Measurements from ENCODE around the gene LRRC36.
A peak's percentile ranks its signal among the peaks of the same experiment; 100 is the strongest.
"Not testable (repeated sequence)": the region's sequence is repeated elsewhere in the genome, so short reads cannot be mapped to it uniquely, and the experiment has no call there.

Gene LRRC36

DNA sequence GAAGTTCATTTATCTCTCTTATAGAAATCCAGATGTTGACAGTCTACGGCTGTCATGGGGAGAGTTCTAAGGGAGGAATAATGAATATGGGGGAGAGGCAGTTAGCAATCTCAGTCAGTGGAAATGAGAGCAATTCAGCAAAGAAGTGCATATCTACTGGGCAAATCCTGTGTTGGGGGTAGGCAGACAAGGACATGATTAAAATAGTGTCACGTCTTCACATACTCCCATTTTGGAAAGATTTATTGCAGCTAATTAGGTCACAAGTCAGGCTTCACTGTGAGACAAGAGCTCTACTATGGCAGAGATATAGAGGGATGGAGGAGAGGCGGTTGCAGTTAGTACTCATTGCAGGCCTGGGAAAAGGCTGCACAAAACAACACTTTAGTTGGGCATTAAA, 29.8 kb downstream of the LRRC36 start:
- TF ChIP-seq, protein P1, sequence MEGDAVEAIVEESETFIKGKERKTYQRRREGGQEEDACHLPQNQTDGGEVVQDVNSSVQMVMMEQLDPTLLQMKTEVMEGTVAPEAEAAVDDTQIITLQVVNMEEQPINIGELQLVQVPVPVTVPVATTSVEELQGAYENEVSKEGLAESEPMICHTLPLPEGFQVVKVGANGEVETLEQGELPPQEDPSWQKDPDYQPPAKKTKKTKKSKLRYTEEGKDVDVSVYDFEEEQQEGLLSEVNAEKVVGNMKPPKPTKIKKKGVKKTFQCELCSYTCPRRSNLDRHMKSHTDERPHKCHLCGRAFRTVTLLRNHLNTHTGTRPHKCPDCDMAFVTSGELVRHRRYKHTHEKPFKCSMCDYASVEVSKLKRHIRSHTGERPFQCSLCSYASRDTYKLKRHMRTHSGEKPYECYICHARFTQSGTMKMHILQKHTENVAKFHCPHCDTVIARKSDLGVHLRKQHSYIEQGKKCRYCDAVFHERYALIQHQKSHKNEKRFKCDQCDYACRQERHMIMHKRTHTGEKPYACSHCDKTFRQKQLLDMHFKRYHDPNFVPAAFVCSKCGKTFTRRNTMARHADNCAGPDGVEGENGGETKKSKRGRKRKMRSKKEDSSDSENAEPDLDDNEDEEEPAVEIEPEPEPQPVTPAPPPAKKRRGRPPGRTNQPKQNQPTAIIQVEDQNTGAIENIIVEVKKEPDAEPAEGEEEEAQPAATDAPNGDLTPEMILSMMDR (conservative IDR thresholded peaks at IDR 0.05; ENCODE audit: control insufficient read depth, insufficient read depth, low read depth, low read length): no peak
- H3K4me3 ChIP-seq (ENCODE audit: control insufficient read depth, low read depth, low read length): no peak overlapping the region
- no peak for DNase-seq (ENCODE audit: low read depth)

DNA sequence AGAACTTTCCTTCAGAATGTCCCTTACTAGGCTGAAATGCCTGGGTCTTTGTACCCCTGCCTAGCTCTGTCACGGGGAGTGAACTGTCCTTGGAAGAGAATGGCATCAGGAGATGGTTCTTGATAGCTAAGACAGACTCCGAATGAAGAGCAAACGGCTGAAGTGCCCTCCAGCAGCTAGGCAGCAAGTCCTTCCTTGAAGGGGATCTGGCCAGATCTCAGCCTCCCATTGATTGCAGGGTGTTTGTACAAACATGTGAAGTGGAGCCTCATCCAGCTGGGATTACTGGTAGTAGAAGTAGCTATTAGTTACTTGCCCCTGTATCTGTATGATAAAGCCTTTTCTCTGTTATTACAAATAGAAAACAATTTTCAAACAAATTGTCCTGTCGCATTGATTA, 30.9 kb downstream of the LRRC36 start:
- TF ChIP-seq, protein P1 (conservative IDR thresholded peaks at IDR 0.05; ENCODE audit: control insufficient read depth, insufficient read depth, low read depth, low read length): no peak
- DNase-seq (ENCODE audit: low read depth): no peak
- H3K4me3 ChIP-seq (ENCODE audit: control insufficient read depth, low read depth, low read length): no peak overlapping the region

DNA sequence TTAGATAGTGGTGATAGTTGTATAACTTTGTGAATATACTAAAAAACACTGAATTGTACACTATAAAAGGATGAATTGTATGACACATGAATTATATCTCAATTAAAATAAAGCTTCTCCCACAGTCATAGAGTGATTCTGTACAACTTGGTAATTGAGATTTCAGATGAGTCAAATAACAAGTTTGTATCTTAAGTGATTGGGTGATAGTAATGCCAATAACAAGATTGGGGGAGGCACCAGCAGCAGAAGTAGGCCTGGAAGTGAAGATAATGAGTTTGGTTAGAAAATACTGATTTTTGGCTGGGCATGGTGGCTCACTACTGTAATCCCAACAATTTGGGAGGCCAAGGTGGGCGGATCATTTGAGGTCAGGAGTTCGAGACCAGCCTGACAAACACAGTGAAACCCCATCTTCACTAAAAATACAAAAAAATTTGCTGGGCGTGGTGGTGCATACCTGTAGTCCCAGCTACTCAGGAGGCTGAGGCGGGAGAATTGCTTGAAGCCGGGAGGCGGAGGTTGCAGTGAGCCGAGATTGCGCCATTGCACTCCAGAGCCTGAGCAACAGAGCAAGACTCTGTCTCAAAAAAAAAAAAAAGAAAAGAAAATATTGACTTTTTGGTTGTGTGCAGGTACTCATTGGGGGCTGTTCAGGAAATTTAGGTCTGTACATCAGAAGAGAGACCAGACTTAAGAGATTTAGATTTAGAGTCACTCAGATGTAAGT, 33.1 kb downstream of the LRRC36 start:
- not testable (repeated sequence) for DNase-seq (ENCODE audit: low read depth); H3K4me3 ChIP-seq (ENCODE audit: control insufficient read depth, low read depth, low read length)

DNA sequence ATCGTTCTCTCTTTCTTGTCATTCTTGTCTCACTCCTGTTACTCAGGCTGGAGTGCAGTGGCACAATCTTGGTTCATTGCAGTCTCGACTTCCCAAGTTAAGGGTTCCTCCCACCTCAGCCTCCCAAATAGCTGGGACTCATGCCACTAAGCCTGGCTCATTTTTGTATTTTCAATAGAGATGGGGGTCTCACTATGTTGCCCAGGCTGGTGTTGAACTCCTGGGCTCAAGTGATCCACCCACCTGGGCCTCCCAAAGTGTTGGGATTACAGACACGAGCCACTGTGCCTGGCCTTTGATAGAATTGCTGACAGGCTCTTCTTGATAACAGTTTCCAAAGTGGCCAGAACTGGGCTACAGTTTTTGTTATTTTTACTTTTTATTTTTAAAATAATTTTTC, 34.4 kb downstream of the LRRC36 start:
- no peak overlapping the region for H3K4me3 ChIP-seq (ENCODE audit: control insufficient read depth, low read depth, low read length)
- DNase-seq (ENCODE audit: low read depth): no peak
- TF ChIP-seq, protein P1 (conservative IDR thresholded peaks at IDR 0.05; ENCODE audit: control insufficient read depth, insufficient read depth, low read depth, low read length): no peak

DNA sequence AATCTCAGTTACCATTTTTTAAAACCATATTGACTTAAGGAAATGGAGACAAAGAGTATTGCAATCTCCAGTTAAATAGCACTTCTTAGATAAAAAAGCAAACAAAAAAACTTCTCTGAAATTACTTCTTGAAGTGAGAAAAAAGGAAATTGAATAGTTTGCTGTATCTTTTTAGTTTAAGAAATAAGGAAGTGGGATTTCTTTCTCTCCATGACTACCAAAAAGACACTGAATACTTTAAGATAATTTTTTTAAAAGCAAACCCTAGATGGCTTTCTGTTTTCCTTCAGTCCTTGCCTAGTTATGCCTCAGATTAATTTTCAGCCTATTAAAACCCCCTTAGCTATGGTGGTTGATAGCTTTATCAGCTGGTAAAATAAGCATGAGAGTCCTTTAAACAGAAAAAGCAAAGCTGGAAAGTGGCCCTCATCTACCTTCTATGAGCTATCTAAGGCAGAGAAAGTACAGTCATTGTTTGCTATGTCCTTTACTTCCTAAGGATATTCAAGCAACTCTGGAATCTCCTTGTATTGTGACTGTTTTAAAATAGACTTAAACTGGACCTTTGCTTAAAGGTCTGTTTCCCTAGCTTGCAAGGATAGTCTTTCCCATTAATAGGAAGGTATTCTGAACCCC, 38.1 kb downstream of the LRRC36 start:
- TF ChIP-seq, protein P1 (conservative IDR thresholded peaks at IDR 0.05; ENCODE audit: control insufficient read depth, insufficient read depth, low read depth, low read length): no peak
- no peak for DNase-seq (ENCODE audit: low read depth)

DNA sequence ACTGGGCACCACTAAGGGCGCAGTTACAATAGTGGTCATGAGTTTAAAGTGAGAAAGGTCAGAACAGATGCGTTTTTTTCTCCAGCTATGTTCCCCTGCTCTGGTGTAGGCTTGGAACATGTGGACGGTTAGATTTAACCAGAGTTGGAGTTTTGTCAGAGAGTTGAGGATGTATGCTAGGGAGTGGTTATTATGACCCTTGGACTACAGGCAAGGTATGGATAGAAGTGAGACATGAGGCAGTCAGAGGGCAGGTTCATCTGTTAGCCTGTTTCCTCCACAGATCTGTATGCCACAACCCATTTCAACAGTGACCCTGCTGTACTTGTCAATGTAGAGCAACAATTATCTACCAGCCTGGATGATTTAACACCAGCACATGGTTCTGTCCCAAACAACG, 44.0 kb downstream of the LRRC36 start:
- TF ChIP-seq, protein P1 (conservative IDR thresholded peaks at IDR 0.05; ENCODE audit: control insufficient read depth, insufficient read depth, low read depth, low read length): no peak
- no peak overlapping the region for H3K4me3 ChIP-seq (ENCODE audit: control insufficient read depth, low read depth, low read length)
- DNase-seq (ENCODE audit: low read depth): no peak

More for the DNA sequence above, 38.1 kb downstream of the LRRC36 start:
- H3K4me3 ChIP-seq (ENCODE audit: control insufficient read depth, low read depth, low read length): no peak overlapping the region

DNA sequence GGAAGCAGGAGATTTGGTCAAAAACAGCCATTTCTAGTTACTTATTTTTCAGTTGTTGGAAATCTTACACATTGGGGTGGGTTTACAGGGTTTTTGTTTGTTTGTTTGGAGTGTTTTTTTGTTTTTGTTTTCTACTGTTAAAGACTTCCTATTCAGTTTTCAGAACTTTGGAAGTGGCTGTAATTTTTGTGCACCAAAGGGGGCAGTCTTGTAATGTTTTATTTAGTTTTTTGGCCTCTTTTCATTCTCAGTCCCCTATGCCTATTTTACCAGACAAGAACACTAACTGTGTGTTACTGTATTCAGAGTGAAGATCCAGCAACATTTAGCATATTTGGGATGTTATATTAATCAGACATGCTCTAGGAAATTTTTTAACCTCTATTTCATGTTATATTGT, 46.0 kb downstream of the LRRC36 start:
- DNase-seq (ENCODE audit: low read depth): peak; percentile 55
- H3K4me3 ChIP-seq (ENCODE audit: control insufficient read depth, low read depth, low read length): no peak overlapping the region
- TF ChIP-seq, protein P1 (conservative IDR thresholded peaks at IDR 0.05; ENCODE audit: control insufficient read depth, insufficient read depth, low read depth, low read length): peak; percentile 56

DNA sequence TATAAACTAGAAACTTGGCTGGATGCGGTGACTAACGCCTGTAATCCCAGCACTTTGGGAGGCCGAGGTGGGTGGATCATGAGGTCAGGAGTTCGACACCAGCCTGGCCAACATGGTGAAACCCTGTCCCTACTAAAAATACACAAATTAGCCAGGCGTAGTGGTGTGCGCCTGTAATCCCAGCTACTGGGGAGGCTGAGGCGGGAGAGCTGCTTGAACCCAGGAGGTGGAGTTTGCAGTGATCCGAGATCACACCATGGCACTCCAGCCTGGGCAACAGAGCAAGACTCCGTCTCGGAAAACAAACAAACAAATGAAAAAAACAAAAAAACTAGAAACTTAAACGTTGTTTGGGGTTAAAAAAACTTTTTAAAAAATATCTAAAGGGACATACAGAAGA, 49.4 kb downstream of the LRRC36 start:
- not testable (repeated sequence) for DNase-seq (ENCODE audit: low read depth); H3K4me3 ChIP-seq (ENCODE audit: control insufficient read depth, low read depth, low read length)
